Smooth muscle cell (in vitro differentiated cells): ENCODE results near the gene EGR1. TPM values are rescaled to one million over a fixed set of nuclear protein-coding genes. Genes with fewer than 3 reads are reported as not detected.

Source experiments
- DNase-seq: peaks from one replicate; lab custom pipeline; 2025; ENCODE audit not compliant: unreplicated experiment; lab: John Stamatoyannopoulos, UW
- H2AFZ ChIP-seq: fragments of 200-600 bp; sonication (generic); 2 replicates; pipeline ENCODE4 v1.6.0; 2016; ENCODE audit warnings: antibody characterized with exemption, low read depth, mild to moderate bottlenecking
- H3F3A ChIP-seq: fragments of 200-600 bp; sonication (generic); 2 replicates; pipeline ENCODE4 v1.6.0; 2017; ENCODE audit warnings: antibody characterized with exemption, low read depth
- H3K27ac ChIP-seq: fragments of 200-600 bp; sonication (generic); 2 replicates; pipeline ENCODE4 v1.5.1; 2016; ENCODE audit warnings: low read depth, mild to moderate bottlenecking
- H3K27me3 ChIP-seq: fragments of 200-600 bp; sonication (generic); 2 replicates; pipeline ENCODE4 v1.6.1; 2016; ENCODE audit warnings: low read depth, mild to moderate bottlenecking
- H3K36me3 ChIP-seq: fragments of 200-600 bp; sonication (generic); 2 replicates; pipeline ENCODE4 v1.5.1; 2016; ENCODE audit warnings: low read depth
- H3K4me1 ChIP-seq: fragments of 200-600 bp; sonication (generic); 2 replicates; pipeline ENCODE4 v1.5.1; 2016; ENCODE audit warnings: low read depth
- H3K4me2 ChIP-seq: fragments of 200-600 bp; sonication (generic); 2 replicates; pipeline ENCODE4 v1.6.0; 2016; ENCODE audit warnings: mild to moderate bottlenecking
- H3K4me3 ChIP-seq: fragments of 200-600 bp; sonication (generic); 2 replicates; pipeline ENCODE4 v1.5.1; 2016; ENCODE audit warnings: mild to moderate bottlenecking
- H3K79me2 ChIP-seq: fragments of 200-600 bp; sonication (generic); 2 replicates; pipeline ENCODE4 v1.6.0; 2016; ENCODE audit warnings: low read depth, mild to moderate bottlenecking
- H3K9ac ChIP-seq: fragments of 200-600 bp; sonication (generic); 2 replicates; pipeline ENCODE4 v1.6.0; 2016; ENCODE audit warnings: low read depth
- H3K9me3 ChIP-seq: fragments of 200-600 bp; sonication (generic); replicated peaks from 2 replicates; pipeline ENCODE4 v1.5.1; 2016; ENCODE audit warnings: low read depth
- H4K20me1 ChIP-seq: fragments of 200-600 bp; sonication (generic); 2 replicates; pipeline ENCODE4 v1.6.0; 2016; ENCODE audit warnings: low read depth
- WGBS: methylation state at CpG from one replicate; pipeline ENCODE4 v1.1.7; 2016; ENCODE audit warnings: low lambda C conversion rate; 5-methylcytosine and 5-hydroxymethylcytosine counted together
- polyA plus RNA-seq: library from polyadenylated mRNA; unstranded; fragments of >200 nt; fragmentation: Nextera tagmentation; extraction: Ambion mirVana; gene quantifications from 2 replicates; pipeline ENCODE4 v1.2.1, GENCODE V29; 2016
- total RNA-seq: library from RNA; depleted of rRNA; stranded (reverse); fragments of >200 nt; gene quantifications from 2 replicates; pipeline ENCODE4 v1.2.3, GENCODE V29; 2014
- TF ChIP-seq, protein P1 (sequence below): fragments of 200-600 bp; sonication (generic); IDR thresholded peaks from 2 replicates; pipeline ENCODE4 v1.5.1; 2017; ENCODE audit warnings: borderline replicate concordance, mild to moderate bottlenecking, antibody characterized with exemption; ENCODE audit not compliant: insufficient read depth, poor library complexity, severe bottlenecking

EGR1 gene
- total and polyA plus RNA-seq, 2 experiments from 2014 or later: 250 to 1,110 TPM

DNA sequence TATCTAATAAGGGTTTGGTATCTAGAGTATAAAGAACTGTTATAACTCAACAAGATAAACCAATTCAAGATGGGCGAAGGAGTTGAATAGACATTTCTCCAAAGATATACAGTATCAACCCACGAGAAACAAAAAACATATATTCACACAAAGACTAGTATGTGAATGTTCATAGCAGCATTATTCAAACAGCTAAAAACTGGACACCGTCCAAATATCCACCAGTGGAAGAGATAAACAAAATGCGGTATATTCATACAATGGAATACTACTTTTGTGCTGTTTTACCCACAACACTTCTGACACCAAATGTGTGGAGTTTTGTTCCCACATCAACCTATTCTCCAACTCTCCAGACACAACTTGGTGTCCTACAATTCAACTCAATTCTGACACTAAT lies 33.1 kb downstream of the EGR1 start:
- H3K79me2 ChIP-seq: no peaks in the 10 kb centered on the region
- 95% methylated on average over 4 of the region's 4 CpGs for WGBS
- H3K36me3 ChIP-seq: no peaks in the 10 kb centered on the region
- no peak overlapping the region for H3K9ac ChIP-seq
- no peak overlapping the region for H3K4me2 ChIP-seq
- TF ChIP-seq, protein P1, sequence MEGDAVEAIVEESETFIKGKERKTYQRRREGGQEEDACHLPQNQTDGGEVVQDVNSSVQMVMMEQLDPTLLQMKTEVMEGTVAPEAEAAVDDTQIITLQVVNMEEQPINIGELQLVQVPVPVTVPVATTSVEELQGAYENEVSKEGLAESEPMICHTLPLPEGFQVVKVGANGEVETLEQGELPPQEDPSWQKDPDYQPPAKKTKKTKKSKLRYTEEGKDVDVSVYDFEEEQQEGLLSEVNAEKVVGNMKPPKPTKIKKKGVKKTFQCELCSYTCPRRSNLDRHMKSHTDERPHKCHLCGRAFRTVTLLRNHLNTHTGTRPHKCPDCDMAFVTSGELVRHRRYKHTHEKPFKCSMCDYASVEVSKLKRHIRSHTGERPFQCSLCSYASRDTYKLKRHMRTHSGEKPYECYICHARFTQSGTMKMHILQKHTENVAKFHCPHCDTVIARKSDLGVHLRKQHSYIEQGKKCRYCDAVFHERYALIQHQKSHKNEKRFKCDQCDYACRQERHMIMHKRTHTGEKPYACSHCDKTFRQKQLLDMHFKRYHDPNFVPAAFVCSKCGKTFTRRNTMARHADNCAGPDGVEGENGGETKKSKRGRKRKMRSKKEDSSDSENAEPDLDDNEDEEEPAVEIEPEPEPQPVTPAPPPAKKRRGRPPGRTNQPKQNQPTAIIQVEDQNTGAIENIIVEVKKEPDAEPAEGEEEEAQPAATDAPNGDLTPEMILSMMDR: no peak
- no peak overlapping the region for H3K4me3 ChIP-seq
- no peaks in the 10 kb centered on the region for H3F3A ChIP-seq
- no peaks in the 10 kb centered on the region for H4K20me1 ChIP-seq
- H2AFZ ChIP-seq: no peak overlapping the region
- H3K27me3 ChIP-seq: no peaks in the 10 kb centered on the region
- no peak for DNase-seq
- no peaks in the 10 kb centered on the region for H3K9me3 ChIP-seq
- no peaks in the 10 kb centered on the region for H3K4me1 ChIP-seq
- no peak overlapping the region for H3K27ac ChIP-seq

GRCh38 chr5:138502121-138502520 lies 36.8 kb downstream of the EGR1 start:
- Histone ChIP-seq H3K9ac (no peak overlapping the region), H4K20me1 (no peaks in the 10 kb centered on the region), H3K4me1 (no peaks in the 10 kb centered on the region), H3K27ac (no peak overlapping the region), H3F3A (peaks cover 16% of the 10 kb centered on the region), H3K36me3 (no peaks in the 10 kb centered on the region), H2AFZ (no peak overlapping the region), H3K27me3 (no peaks in the 10 kb centered on the region), H3K9me3 (no peaks in the 10 kb centered on the region), H3K4me2 (no peak overlapping the region), H3K4me3 (no peak overlapping the region), H3K79me2 (no peaks in the 10 kb centered on the region)
- no peak for DNase-seq
- 92% methylated on average over 4 of the region's 4 CpGs for WGBS
- TF ChIP-seq, protein P1: no peak

- WGBS: 91% methylated on average over 11 of the region's 11 CpGs
Observed at GRCh38 chr5:138502521-138502920, 37.2 kb downstream of the EGR1 start.

More at GRCh38 chr5:138502521-138502920, 37.2 kb downstream of the EGR1 start:
- TF ChIP-seq, protein P1: no peak
- Histone ChIP-seq H4K20me1 (no peaks in the 10 kb centered on the region), H3K27ac (no peak overlapping the region), H3K79me2 (no peaks in the 10 kb centered on the region), H3K27me3 (no peaks in the 10 kb centered on the region), H3K4me3 (no peak overlapping the region), H3K9ac (no peak overlapping the region), H3K4me2 (no peak overlapping the region), H3K36me3 (no peaks in the 10 kb centered on the region), H2AFZ (no peak overlapping the region), H3F3A (peaks cover 16% of the 10 kb centered on the region), H3K9me3 (no peaks in the 10 kb centered on the region), H3K4me1 (no peaks in the 10 kb centered on the region)
- no peak for DNase-seq
